ENCODE data around the gene PLCH1. TPM values are rescaled to one million over a fixed set of nuclear protein-coding genes. Genes with fewer than 3 reads are reported as not detected.

Gene PLCH1
- total and polyA plus RNA-seq, 12 donors: under 0.01 to 0.28 (median 0.10) TPM; not detected in 2

DNA sequence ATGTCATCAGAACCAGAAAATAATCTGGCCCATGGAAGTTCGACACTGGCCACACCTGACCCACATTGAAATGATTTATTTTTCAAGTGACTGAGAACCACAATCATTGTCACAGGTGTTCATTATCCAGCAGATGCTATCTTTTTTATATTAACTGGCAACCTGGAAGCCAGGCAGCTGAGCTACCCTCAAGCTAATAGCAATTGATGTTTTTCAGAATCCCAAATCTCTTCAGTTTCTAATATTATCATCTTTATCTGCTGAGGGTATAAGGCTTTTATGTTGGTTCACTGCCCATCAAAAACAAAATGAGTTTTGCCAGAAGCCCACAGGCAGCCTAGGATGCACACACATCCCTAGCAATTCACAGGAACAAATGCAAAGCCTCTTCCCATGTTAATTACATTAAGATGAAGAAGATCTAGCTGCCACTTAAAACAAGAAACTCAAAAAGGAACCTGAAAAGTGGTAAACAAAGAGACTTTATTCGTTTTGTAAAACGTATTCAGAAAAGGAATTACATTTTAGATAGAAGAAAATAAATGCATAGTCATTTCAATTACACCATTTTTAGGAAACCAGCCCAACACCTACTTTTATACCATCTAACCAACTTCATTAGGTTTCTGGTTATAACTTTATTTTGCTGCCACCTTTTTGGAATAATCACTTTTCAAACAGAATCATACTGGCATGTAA, 410.5 kb downstream of the PLCH1 start:
- no peak overlapping the region for H3K27ac ChIP-seq
- no peak for DNase-seq
- TF ChIP-seq POLR2A (IDR thresholded peaks at IDR 0.05): no peak
- TF ChIP-seq, protein P1, sequence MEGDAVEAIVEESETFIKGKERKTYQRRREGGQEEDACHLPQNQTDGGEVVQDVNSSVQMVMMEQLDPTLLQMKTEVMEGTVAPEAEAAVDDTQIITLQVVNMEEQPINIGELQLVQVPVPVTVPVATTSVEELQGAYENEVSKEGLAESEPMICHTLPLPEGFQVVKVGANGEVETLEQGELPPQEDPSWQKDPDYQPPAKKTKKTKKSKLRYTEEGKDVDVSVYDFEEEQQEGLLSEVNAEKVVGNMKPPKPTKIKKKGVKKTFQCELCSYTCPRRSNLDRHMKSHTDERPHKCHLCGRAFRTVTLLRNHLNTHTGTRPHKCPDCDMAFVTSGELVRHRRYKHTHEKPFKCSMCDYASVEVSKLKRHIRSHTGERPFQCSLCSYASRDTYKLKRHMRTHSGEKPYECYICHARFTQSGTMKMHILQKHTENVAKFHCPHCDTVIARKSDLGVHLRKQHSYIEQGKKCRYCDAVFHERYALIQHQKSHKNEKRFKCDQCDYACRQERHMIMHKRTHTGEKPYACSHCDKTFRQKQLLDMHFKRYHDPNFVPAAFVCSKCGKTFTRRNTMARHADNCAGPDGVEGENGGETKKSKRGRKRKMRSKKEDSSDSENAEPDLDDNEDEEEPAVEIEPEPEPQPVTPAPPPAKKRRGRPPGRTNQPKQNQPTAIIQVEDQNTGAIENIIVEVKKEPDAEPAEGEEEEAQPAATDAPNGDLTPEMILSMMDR (IDR thresholded peaks at IDR 0.05): no peak
- no peak overlapping the region for H3K4me3 ChIP-seq
- no peaks in the 10 kb centered on the region for H3K9me3 ChIP-seq (replicated peaks in 1 of 3)
- H3K4me1 ChIP-seq (replicated peaks in 1 of 2): no peaks in the 10 kb centered on the region
- no peaks in the 10 kb centered on the region for H3K36me3 ChIP-seq (replicated peaks in 1 of 2)
- 48 to 62% (median 57%) methylated on average over 3 of the region's 3 CpGs for WGBS, 4 donors
- intact Hi-C loops (cut with DNase I): no loop called here
- no peaks in the 10 kb centered on the region for H3K27me3 ChIP-seq

DNA sequence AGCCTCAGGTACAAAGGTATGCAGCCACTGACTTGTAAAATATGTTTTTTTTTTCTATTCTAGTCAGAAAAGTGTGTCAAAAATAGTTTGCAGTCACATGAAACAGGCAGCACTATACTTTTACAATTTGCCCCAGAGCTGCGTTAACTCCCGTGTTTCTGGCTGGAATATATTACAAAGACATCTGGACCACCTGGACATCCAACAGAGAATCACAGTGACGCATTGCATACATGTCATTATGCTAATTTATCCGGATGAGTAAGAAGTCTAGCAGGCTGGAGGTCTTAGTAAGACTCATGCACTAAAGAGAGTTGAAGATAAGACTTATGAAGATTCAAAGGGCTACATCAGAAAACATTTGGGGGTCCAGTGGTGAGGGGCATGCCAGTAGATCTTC, 412.2 kb downstream of the PLCH1 start:
- Histone ChIP-seq H3K9me3 (replicated peaks in 1 of 3) (no peaks in the 10 kb centered on the region), H3K27me3 (no peaks in the 10 kb centered on the region), H3K4me1 (replicated peaks in 1 of 2) (no peaks in the 10 kb centered on the region), H3K27ac (no peak overlapping the region), H3K4me3 (no peak overlapping the region), H3K36me3 (replicated peaks in 1 of 2) (no peaks in the 10 kb centered on the region)
- TF ChIP-seq, protein P1 (IDR thresholded peaks at IDR 0.05): no peak
- no peak for TF ChIP-seq POLR2A (IDR thresholded peaks at IDR 0.05)
- intact Hi-C loops (cut with DNase I): no loop called here
- 67 to 90% (median 79%) methylated on average over 4 of the region's 4 CpGs for WGBS, 4 donors
- no peak for DNase-seq

DNA sequence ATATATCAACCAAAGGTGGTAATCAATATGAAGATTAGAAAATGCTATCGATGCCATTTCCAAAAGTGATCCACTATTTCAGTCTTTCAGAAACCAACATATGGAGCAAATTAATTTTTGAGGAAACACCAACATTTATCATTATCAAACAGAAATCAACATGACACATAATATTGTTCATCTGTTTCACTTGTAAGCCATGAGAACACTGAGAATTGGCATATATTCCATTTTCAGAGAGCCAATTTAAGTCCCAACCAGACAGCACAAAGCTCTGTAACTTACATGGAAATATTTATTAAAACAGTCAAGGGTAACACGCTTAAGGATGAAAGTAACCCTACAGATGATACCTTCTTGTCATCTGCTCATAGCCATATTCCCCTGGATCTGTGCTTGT, 413.8 kb downstream of the PLCH1 start:
- TF ChIP-seq, protein P1 (IDR thresholded peaks at IDR 0.05): no peak
- no peak for TF ChIP-seq POLR2A (IDR thresholded peaks at IDR 0.05)
- Histone ChIP-seq H3K9me3 (replicated peaks in 1 of 3) (no peaks in the 10 kb centered on the region), H3K4me3 (no peak overlapping the region), H3K36me3 (replicated peaks in 1 of 2) (no peaks in the 10 kb centered on the region), H3K4me1 (replicated peaks in 1 of 2) (no peaks in the 10 kb centered on the region), H3K27ac (no peak overlapping the region), H3K27me3 (no peaks in the 10 kb centered on the region)
- no peak for DNase-seq
- WGBS, 4 donors: 90 to 96% (median 91%) methylated on average over 2 of the region's 2 CpGs
- intact Hi-C loops (cut with DNase I): no loop called here

GRCh38 chr3:155330370-155330769, 414.5 kb downstream of the PLCH1 start:
- intact Hi-C loops (cut with DNase I): no loop called here
- Histone ChIP-seq H3K27me3 (no peaks in the 10 kb centered on the region), H3K36me3 (replicated peaks in 1 of 2) (no peaks in the 10 kb centered on the region), H3K4me1 (replicated peaks in 1 of 2) (no peaks in the 10 kb centered on the region), H3K9me3 (replicated peaks in 1 of 3) (no peaks in the 10 kb centered on the region), H3K27ac (no peak overlapping the region), H3K4me3 (no peak overlapping the region)
- DNase-seq: no peak
- TF ChIP-seq POLR2A (IDR thresholded peaks at IDR 0.05): no peak
- TF ChIP-seq, protein P1 (IDR thresholded peaks at IDR 0.05): no peak

Measured in adrenal gland (tissue), 12 donors.